Vagina (tissue), 2 donors: ENCODE measurements around the gene PRKAR1B.

Source experiments
- POLR2A ChIP-seq, 2 donors: fragments of 450-650 bp; IDR thresholded peaks; one replicate each; pipeline ENCODE4 v1.6.1; 2017; ENCODE audit warnings: antibody characterized with exemption in 2 of 2, mild to moderate bottlenecking in 2 of 2, moderate library complexity in 2 of 2
- POLR2AphosphoS5 ChIP-seq, 2 donors: sonication (generic); formaldehyde crosslinking; IDR thresholded peaks; one replicate each; pipeline ENCODE4 v1.9.0; 2017; ENCODE audit warnings: antibody characterized with exemption in 2 of 2, mild to moderate bottlenecking in 2 of 2, low read depth in 1 of 2; ENCODE audit not compliant: insufficient read depth in 1 of 2
- TF ChIP-seq, protein P1 (sequence below), 3 experiments: fragments of 450-650 bp in 2 of 3; fragments of 200-600 bp in 1 of 3; sonication (generic) in 1 of 3; IDR thresholded peaks; one replicate each; pipeline ENCODE4 v1.5.1; 2017 to 2019; ENCODE audit warnings: antibody characterized with exemption in 3 of 3, mild to moderate bottlenecking in 2 of 3, moderate library complexity in 2 of 3

DNA sequence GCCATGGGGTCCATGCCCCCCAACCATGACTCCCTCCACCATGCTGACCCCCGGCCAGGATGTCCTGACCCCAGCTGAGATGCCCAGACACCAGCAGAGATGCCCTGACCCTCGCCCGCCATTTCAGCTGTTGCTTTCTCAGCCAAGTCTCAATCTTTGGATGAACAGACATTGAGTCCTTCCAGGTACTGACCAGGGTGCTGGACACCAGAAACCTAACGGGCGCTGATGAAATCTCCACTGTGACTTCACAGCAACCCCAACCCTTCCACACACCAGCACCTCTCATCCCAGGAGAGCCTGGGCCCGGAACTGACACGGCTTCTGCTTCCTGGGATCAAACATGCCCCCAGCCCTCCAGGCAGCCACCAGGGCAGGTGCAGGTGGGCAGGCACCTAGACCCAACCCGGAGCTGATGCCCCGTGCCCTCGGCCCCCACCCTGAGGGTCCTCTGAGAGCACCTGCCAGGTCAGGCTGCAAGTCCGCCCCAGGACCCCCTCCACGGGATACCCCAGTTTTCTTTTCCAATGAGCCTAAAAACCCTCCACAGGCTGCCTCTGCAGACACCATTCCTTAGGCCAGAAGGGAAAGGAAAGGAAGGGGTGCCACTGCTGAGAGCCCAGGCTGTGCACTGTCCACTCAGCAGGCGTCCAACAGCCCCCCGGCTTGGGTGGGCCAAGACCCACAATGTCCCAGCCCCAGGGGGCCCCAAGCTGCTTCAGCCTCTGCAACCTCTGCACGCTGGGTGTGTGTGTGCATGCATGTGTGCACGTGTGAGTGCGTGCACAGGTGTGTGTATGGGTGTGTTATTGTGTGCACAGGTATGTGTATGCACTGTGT lies 164.1 kb downstream of the PRKAR1B start:
- TF ChIP-seq POLR2AphosphoS5 (IDR thresholded peaks at IDR 0.05; ENCODE audit: insufficient read depth in 1 of 2, low read depth in 1 of 2) (no peak), POLR2A (IDR thresholded peaks at IDR 0.05) (no peak)
- TF ChIP-seq, protein P1, sequence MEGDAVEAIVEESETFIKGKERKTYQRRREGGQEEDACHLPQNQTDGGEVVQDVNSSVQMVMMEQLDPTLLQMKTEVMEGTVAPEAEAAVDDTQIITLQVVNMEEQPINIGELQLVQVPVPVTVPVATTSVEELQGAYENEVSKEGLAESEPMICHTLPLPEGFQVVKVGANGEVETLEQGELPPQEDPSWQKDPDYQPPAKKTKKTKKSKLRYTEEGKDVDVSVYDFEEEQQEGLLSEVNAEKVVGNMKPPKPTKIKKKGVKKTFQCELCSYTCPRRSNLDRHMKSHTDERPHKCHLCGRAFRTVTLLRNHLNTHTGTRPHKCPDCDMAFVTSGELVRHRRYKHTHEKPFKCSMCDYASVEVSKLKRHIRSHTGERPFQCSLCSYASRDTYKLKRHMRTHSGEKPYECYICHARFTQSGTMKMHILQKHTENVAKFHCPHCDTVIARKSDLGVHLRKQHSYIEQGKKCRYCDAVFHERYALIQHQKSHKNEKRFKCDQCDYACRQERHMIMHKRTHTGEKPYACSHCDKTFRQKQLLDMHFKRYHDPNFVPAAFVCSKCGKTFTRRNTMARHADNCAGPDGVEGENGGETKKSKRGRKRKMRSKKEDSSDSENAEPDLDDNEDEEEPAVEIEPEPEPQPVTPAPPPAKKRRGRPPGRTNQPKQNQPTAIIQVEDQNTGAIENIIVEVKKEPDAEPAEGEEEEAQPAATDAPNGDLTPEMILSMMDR (IDR thresholded peaks at IDR 0.05), result no peak
